PFSK-1 (cell line): ENCODE results near the gene EFL1.
A peak's percentile ranks its signal among the peaks of the same experiment; 100 is the strongest.

Experiments
- FOXP2 ChIP-seq: optimal IDR thresholded peaks from 2 replicates; pipeline ENCODE3; 2011; ENCODE audit warnings: borderline replicate concordance, control low read depth, inconsistent platforms; ENCODE audit not compliant: insufficient read depth; ENCODE audit errors: extremely low read length, extremely low read depth
- POLR2AphosphoS5 ChIP-seq: IDR thresholded peaks from 2 replicates; pipeline ENCODE4 v1.6.1; 2012; ENCODE audit warnings: low read depth, mild to moderate bottlenecking, control low read depth, low read length, moderate library complexity
- REST ChIP-seq, 2 experiments: IDR thresholded peaks; 2 replicates each; pipeline versions ENCODE4 v1.6.1 to v1.8.0; 2011 to 2012; ENCODE audit warnings: low read depth in 2 of 2, low read length in 2 of 2, control low read depth in 1 of 2, inconsistent platforms in 1 of 2, mild to moderate bottlenecking in 1 of 2, moderate library complexity in 1 of 2; ENCODE audit not compliant: insufficient read depth in 1 of 2
- SIN3A ChIP-seq: IDR thresholded peaks from 2 replicates; pipeline ENCODE4 v1.6.1; 2012; ENCODE audit warnings: mild to moderate bottlenecking, low read length, moderate library complexity, borderline replicate concordance; ENCODE audit not compliant: insufficient read depth
- TAF1 ChIP-seq: IDR thresholded peaks from 2 replicates; pipeline ENCODE4 v1.6.1; 2012; ENCODE audit warnings: low read length, control low read depth, borderline replicate concordance; ENCODE audit not compliant: insufficient read depth

The EFL1 gene

DNA sequence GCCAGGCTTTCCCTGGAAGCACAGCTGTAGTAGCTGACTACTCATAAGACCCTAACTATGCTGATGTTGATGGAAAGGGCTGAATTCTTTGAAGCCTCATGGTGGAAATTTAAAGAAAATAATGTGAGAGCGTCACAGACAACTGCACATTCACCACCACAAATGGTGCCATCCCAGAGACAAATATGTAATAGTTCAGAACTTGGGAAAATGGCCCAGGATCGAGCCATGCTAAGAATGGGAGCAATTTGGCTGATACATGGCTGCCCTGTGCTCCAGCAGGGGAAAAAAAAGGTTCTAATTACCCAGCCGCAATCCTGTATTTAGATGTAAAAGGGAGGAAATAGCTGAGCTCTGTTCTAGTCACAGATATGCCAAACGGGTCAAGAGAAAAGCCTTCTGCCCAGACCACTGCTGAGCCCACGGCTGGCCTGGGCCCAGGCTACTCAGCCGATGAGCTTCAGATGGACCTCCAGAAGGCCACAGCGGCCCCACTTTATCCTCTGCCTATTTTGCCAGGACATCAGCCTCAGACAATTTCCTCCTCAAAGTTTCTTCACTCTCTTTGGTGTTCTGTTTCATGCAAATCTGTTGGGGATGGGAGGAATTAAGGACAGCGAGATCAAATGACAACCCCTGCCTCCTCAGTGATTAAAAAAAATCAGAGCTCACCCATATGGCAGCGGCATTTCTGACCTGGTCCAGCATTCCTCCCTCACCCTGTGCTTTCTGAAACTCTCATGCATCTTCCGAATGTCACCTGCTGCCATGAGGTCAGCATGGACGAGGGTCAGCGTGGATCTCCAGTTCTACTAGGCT lies 162.2 kb downstream of the EFL1 start:
- TF ChIP-seq POLR2AphosphoS5 (no peak), FOXP2 (no peak), REST (IDR thresholded peaks at IDR 0.05; ENCODE audit: insufficient read depth in 1 of 2, low read depth in 2 of 2, low read length in 2 of 2) (no peak)

DNA sequence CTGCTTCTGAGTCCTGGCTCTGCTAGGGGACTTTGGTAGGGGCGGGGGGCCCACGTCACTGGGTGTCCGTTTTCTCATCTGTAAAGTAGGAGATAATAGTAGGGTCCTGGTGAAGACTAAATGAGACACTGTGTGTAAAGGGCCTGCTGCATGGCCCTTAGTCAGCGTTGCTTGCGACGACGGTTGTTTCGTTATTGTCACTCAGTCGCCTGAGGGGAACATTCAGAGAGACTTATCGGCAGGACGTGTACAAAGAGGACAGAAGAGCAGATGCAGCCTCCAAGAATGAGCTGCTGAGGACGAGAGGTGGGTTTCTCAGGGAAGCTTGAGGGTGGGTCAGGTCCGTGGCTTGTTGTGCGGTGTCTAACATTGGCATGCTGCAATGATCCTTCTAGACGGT lies 163.9 kb downstream of the EFL1 start:
- TF ChIP-seq REST (IDR thresholded peaks at IDR 0.05; ENCODE audit: insufficient read depth in 1 of 2, low read depth in 2 of 2, low read length in 2 of 2) = no peak
- no peak for TF ChIP-seq FOXP2
- no peak for TF ChIP-seq POLR2AphosphoS5
- TF ChIP-seq SIN3A = no peak
- TF ChIP-seq TAF1 = no peak

DNA sequence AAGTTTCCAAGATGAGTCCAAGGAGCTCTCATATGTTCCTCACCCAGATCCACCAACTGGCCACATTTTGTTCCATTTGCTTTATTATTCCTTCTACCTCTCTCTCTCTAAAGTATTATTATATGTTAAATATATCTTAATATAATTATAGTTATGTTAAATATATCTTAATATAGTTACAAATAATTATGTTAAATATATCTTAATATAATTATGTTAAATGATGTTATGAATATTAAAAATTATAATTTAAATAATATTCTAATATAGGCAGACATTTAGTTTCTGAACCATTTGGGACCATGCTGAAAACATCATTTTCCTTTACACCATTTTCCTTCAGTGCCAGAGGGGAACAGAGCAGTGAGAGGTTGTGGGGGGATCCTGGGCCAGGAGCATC lies 166.7 kb downstream of the EFL1 start:
- TF ChIP-seq TAF1 = no peak
- TF ChIP-seq REST (IDR thresholded peaks at IDR 0.05; ENCODE audit: insufficient read depth in 1 of 2, low read depth in 2 of 2, low read length in 2 of 2) = no peak
- TF ChIP-seq POLR2AphosphoS5 = no peak
- TF ChIP-seq FOXP2 = no peak
- no peak for TF ChIP-seq SIN3A

DNA sequence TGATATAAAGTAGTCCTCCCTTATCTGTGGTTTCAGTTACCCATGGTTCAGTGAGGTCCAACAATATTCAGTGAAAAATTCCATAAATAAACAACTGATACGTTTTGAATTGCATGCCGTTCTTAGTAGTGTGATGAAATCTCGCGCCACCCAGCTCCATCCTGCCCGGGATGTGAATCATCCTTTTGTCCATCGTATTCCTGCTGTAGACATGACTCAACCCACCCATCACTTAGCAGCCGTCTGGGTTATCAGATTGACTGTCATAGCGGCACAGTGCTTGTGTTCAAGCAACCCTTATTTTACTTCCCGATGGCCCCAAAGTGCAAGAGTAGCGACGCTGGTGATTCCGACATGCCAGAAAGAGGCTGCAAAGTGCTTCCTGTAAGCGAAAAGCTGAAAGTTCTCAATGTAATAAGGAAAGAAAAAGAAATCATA lies 168.7 kb downstream of the EFL1 start:
- TF ChIP-seq TAF1 (no peak), SIN3A (no peak), REST (IDR thresholded peaks at IDR 0.05; ENCODE audit: insufficient read depth in 1 of 2, low read depth in 2 of 2, low read length in 2 of 2) (peak in 1 of 2 experiments; percentile 43; a peak in 1 of 4 replicates), POLR2AphosphoS5 (peak; percentile 30; the same call in 1 of the 2 replicates), FOXP2 (peak; percentile 45)

DNA sequence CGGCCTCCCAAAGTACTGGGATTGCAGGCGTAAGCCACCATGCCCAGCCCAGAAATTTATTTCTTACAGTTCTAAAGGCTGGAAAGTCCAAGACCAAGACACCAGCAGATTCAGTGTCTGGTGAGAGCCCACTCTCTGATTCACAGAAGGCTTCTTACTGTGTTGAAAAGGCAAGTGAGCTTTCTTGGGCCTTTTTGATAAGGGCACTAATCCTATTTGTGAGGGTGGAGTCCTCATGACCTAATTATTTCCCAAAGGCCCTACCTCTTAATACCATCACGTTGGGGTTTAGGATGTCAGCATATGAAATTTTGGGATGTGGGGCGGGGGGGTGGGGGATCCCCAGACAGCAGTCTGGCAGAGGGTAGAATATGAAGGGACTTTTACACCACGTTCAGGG lies 169.2 kb downstream of the EFL1 start:
- TF ChIP-seq TAF1 = no peak
- no peak for TF ChIP-seq POLR2AphosphoS5
- TF ChIP-seq REST (IDR thresholded peaks at IDR 0.05; ENCODE audit: insufficient read depth in 1 of 2, low read depth in 2 of 2, low read length in 2 of 2) = no peak
- TF ChIP-seq SIN3A = no peak
- TF ChIP-seq FOXP2 = no peak
